GM06990 (cell line): Measurements from ENCODE around the gene UBE2H.

Experiments
- DNase-seq: peaks from one replicate; pipeline ENCODE4 v3.0.0-alpha.2; 2011; ENCODE audit not compliant: insufficient read length; ENCODE audit errors: extremely low read depth
- H3K27me3 ChIP-seq: replicated peaks from 2 replicates; pipeline ENCODE4 v1.6.0; 2011; ENCODE audit warnings: low read length; ENCODE audit not compliant: control insufficient read depth, insufficient read depth
- H3K36me3 ChIP-seq: 2 replicates; pipeline ENCODE4 v1.5.1; 2011; ENCODE audit warnings: low read length; ENCODE audit not compliant: control insufficient read depth, insufficient read depth
- H3K4me3 ChIP-seq: replicated peaks from 2 replicates; pipeline ENCODE4 v1.5.1; 2011; ENCODE audit warnings: low read depth, mild to moderate bottlenecking, control low read depth, low read length
- CTCF ChIP-seq: IDR thresholded peaks from 2 replicates; pipeline ENCODE4 v1.5.1; 2011; ENCODE audit warnings: low read length, control low read depth, mild to moderate bottlenecking, inconsistent platforms; ENCODE audit not compliant: insufficient read depth, poor library complexity, severe bottlenecking

UBE2H gene

DNA sequence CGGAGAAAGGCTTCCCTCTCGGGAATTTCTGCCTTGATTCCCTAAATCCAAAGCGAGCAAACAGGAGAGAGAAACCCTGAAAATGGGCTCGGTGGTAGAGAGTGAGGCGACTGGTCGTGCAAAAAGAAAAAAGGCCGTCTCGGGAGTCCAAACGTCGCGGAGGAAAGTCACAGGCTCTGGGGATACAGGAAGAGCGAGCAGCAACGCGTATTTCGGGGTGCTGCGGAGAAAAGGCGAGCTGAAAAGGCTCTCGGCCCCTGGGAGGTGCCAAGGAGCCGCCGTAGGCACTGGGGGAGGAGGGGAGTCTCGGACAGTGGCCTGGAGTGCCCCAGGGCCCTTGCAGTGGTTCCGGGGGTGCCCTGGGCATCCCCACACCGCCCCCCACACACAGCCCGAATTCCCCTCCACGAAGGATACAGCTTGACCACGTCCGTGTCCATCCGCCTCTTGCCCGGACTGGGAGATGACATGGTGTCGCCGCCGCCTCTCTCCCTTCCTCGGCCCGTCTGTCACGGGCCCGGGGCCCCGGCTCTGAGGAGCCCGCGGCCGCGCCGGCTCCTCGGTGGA, 591 bp downstream of the UBE2H start:
- peak overlapping the region; percentile 91 for H3K4me3 ChIP-seq
- TF ChIP-seq CTCF, result peak; percentile 12
- H3K36me3 ChIP-seq, result no peaks in the 10 kb centered on the region
- DNase-seq, result peak; percentile 69
- H3K27me3 ChIP-seq, result no peaks in the 10 kb centered on the region

DNA sequence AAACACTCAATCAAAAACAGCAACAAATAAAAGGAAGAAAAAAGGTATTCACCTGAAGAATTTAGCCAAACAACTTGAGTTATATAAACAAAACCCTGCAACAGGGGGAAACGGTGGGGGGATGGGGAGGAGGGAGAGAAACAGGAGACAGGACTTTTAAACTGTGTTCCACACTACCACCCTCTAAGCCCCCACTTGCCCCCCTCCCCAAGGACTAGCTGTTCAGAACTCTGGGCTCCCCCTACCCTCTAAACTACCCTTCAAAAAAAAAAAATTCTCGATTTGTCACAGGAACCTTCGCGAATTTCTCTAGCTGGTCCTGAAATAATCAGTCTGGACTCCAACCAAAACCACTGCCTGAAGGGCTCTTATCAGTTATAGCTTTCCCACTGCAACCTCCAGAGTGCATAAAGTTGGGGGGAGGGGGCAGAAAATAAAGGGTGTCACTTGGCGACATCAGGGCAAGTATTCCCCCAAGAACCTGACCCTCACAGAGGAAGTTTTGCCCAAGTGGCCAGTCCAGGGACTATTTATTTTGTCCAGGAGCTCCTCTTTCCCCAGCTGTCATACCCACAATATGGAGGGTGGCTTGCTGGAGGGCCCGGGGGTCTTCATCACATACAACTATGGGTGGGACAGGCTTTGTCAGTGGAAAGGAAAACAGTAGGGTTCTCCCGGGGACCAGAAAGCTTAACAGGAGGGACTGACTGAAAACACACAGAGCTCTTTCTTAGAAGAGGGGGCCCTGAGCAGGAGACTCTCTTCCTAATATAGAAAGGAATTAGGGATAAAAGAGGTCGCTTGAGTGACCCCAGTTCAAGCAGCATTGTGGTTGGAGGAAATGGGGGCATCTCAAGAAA, 1.3 kb downstream of the UBE2H start:
- H3K27me3 ChIP-seq, result no peaks in the 10 kb centered on the region
- H3K4me3 ChIP-seq, result peak overlapping the region; percentile 91
- no peaks in the 10 kb centered on the region for H3K36me3 ChIP-seq
- DNase-seq, result no peak
- no peak for TF ChIP-seq CTCF

DNA sequence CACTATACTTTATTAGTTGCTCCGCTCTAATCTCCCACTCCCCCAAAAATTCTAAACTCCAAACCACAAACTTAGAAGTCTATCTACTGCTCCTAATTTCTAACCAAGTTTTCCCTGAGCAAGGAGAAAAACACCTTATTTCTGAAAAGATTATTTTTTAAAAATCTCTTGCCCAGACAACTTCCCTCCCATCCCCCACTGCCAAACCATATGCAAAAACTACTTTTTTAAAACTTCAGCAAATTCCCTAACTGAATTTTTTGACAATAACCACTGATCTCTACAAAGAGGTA, 1.9 kb downstream of the UBE2H start:
- Histone ChIP-seq H3K27me3 (no peaks in the 10 kb centered on the region), H3K36me3 (no peaks in the 10 kb centered on the region), H3K4me3 (peak overlapping the region; percentile 91)
- no peak for TF ChIP-seq CTCF
- DNase-seq, result no peak

DNA sequence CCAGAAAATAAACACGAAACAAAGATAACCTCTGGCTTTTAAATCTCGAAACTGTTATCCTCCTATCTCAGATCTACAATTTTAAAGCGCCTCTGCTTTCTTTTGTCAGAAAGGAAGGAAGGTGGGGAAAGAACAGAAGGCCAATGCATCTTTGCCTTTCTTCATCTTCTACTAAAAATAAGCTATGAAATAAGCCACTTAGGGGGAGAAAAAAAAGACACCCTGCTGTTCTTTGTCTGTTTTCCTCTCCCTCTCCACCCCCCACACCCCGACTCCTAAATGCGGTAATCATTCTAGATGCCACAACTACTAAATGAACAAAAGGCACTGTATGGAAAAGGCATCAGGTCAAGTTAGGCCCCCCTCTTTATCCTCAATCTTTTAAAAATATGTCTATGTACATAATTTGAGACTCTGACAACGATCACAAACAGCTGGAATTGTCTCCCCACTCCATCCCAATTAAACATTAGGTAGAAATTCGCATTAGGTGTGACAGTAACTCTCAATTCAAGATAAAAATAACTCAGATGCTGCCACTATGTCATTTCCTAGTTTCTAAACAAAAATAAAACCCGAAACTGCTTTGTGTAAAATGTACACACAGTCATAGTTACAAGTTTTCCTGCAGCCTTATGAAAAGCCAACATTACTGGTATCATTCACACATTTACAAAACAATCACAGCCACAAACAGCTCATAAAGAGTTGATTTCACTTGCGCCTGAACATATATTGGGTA, 2.4 kb downstream of the UBE2H start:
- no peak for TF ChIP-seq CTCF
- H3K36me3 ChIP-seq, result no peaks in the 10 kb centered on the region
- H3K4me3 ChIP-seq, result peak overlapping the region; percentile 91
- peak; percentile 80 for DNase-seq
- H3K27me3 ChIP-seq, result no peaks in the 10 kb centered on the region

GRCh38 chr7:129949292-129950133, 3.2 kb downstream of the UBE2H start:
- no peaks in the 10 kb centered on the region for H3K27me3 ChIP-seq
- no peaks in the 10 kb centered on the region for H3K36me3 ChIP-seq
- peak; percentile 26 for DNase-seq
- peak overlapping the region; percentile 91 for H3K4me3 ChIP-seq
- no peak for TF ChIP-seq CTCF
